ENCODE measurements around the gene KCND3.

- TF ChIP-seq ZBTB8A (tag by site-specific recombination; IDR thresholded peaks at IDR 0.05) (no peak), ATF2 (tag by site-specific recombination; IDR thresholded peaks at IDR 0.05; ENCODE audit: low read depth) (no peak), CTCF (tag by site-specific recombination; IDR thresholded peaks at IDR 0.05) (no peak), PATZ1 (tag by site-specific recombination; IDR thresholded peaks at IDR 0.05) (no peak), HOXA7 (CRISPR knock-in tag; IDR thresholded peaks at IDR 0.05; ENCODE audit: borderline replicate concordance) (no peak), ZNF146 (tag by site-specific recombination; IDR thresholded peaks at IDR 0.05) (no peak), PRDM10 (tag by site-specific recombination; IDR thresholded peaks at IDR 0.05) (no peak), KLF16 (tag by site-specific recombination; IDR thresholded peaks at IDR 0.05) (no peak), ZNF138 (tag by site-specific recombination; IDR thresholded peaks at IDR 0.05; ENCODE audit: borderline replicate concordance) (no peak), ZNF121 (tag by site-specific recombination; IDR thresholded peaks at IDR 0.05) (no peak), REST (tag by site-specific recombination; IDR thresholded peaks at IDR 0.05) (no peak), ZBTB11 (tag by site-specific recombination; conservative IDR thresholded peaks at IDR 0.05; ENCODE audit: low read depth) (no peak), GLI4 (tag by site-specific recombination; IDR thresholded peaks at IDR 0.05) (no peak), ZNF155 (tag by site-specific recombination; IDR thresholded peaks at IDR 0.05) (no peak)
These were observed 238.6 kb downstream of the KCND3 start for GRCh38 chr1:111750856-111751255.
